Measurements from ENCODE around the gene AMOTL1.
"Not testable (repeated sequence)": the region's sequence is repeated elsewhere in the genome, so short reads cannot be mapped to it uniquely, and the experiment has no call there.

Gene AMOTL1

GRCh38 chr11:94823102-94823732 is 55.1 kb downstream of the AMOTL1 start:
- no peak for DNase-seq (ENCODE audit: low read depth)

- DNase-seq (ENCODE audit: low read depth), result no peak
These were observed 56.9 kb downstream of the AMOTL1 start for GRCh38 chr11:94825031-94825430.

GRCh38 chr11:94825481-94825880 is 57.3 kb downstream of the AMOTL1 start:
- no peak for DNase-seq (ENCODE audit: low read depth)

- no peak for DNase-seq (ENCODE audit: low read depth)
These were observed 58.3 kb downstream of the AMOTL1 start for GRCh38 chr11:94826415-94826814.

- no peak for DNase-seq (ENCODE audit: low read depth)
These were observed 59.9 kb downstream of the AMOTL1 start for GRCh38 chr11:94828088-94828487.

GRCh38 chr11:94830722-94831510 is 62.8 kb downstream of the AMOTL1 start:
- DNase-seq (ENCODE audit: low read depth), result no peak

GRCh38 chr11:94831529-94831928 is 63.4 kb downstream of the AMOTL1 start:
- DNase-seq (ENCODE audit: low read depth), result no peak

GRCh38 chr11:94832604-94833235 is 64.6 kb downstream of the AMOTL1 start:
- no peak for DNase-seq (ENCODE audit: low read depth)

GRCh38 chr11:94834911-94835593 is 66.9 kb downstream of the AMOTL1 start:
- DNase-seq (ENCODE audit: low read depth), result no peak

GRCh38 chr11:94835594-94835927 is 67.4 kb downstream of the AMOTL1 start:
- no peak for DNase-seq (ENCODE audit: low read depth)

GRCh38 chr11:94837317-94837716 is 69.2 kb downstream of the AMOTL1 start:
- DNase-seq (ENCODE audit: low read depth), result no peak

GRCh38 chr11:94838027-94838731 is 70.0 kb downstream of the AMOTL1 start:
- DNase-seq (ENCODE audit: low read depth), result no peak

- no peak for DNase-seq (ENCODE audit: low read depth)
These were observed 72.1 kb downstream of the AMOTL1 start for GRCh38 chr11:94840209-94840608.

GRCh38 chr11:94844031-94844430 is 75.9 kb downstream of the AMOTL1 start:
- no peak for DNase-seq (ENCODE audit: low read depth)

GRCh38 chr11:94845622-94846021 is 77.5 kb downstream of the AMOTL1 start:
- DNase-seq (ENCODE audit: low read depth), result no peak

- DNase-seq (ENCODE audit: low read depth), result no peak
These were observed 81.7 kb downstream of the AMOTL1 start for GRCh38 chr11:94849839-94850238.

- DNase-seq (ENCODE audit: low read depth), result no peak
These were observed 83.9 kb downstream of the AMOTL1 start for GRCh38 chr11:94851864-94852636.

- not testable (repeated sequence) for DNase-seq (ENCODE audit: low read depth)
These were observed 85.1 kb downstream of the AMOTL1 start for GRCh38 chr11:94853288-94853687.

- DNase-seq (ENCODE audit: low read depth), result no peak
These were observed 85.7 kb downstream of the AMOTL1 start for GRCh38 chr11:94853836-94854235.

- DNase-seq (ENCODE audit: low read depth), result no peak
These were observed 86.8 kb downstream of the AMOTL1 start for GRCh38 chr11:94854770-94855633.
